ENCODE data around the gene XPOT. TPM values are rescaled to one million over a fixed set of nuclear protein-coding genes. Genes with fewer than 3 reads are reported as not detected.

XPOT gene
- total RNA-seq, 1 donor from 2014 or later: 46.5 TPM

DNA sequence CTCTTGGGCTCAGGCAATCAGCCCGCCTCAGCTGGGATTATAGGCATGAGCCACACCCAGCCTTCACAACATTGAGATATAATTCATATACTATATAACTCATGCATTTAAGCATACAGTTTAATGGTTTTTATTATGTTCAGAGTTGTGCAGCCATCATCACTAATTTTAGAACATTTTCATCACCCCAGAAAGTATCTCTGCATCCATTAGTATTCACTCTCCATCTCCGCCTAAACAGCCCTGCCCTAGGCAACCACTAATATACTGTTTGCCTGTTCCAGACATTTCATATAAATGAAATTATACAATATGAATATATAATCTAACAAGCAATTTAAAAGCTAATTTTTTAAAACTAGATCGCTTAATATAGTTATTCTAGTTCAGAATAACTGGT is 82.5 kb downstream of the XPOT start:
- TF ChIP-seq, protein P1, sequence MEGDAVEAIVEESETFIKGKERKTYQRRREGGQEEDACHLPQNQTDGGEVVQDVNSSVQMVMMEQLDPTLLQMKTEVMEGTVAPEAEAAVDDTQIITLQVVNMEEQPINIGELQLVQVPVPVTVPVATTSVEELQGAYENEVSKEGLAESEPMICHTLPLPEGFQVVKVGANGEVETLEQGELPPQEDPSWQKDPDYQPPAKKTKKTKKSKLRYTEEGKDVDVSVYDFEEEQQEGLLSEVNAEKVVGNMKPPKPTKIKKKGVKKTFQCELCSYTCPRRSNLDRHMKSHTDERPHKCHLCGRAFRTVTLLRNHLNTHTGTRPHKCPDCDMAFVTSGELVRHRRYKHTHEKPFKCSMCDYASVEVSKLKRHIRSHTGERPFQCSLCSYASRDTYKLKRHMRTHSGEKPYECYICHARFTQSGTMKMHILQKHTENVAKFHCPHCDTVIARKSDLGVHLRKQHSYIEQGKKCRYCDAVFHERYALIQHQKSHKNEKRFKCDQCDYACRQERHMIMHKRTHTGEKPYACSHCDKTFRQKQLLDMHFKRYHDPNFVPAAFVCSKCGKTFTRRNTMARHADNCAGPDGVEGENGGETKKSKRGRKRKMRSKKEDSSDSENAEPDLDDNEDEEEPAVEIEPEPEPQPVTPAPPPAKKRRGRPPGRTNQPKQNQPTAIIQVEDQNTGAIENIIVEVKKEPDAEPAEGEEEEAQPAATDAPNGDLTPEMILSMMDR (IDR thresholded peaks at IDR 0.05; ENCODE audit: unreplicated experiment): no peak
- Mint-ChIP-seq H3K4me1 (ENCODE audit: unreplicated experiment) (no peaks in the 10 kb centered on the region), H3K36me3 (ENCODE audit: low read depth, unreplicated experiment) (peaks cover 3% of the 10 kb centered on the region), H3K9me3 (ENCODE audit: unreplicated experiment) (no peaks in the 10 kb centered on the region), H3K4me3 (ENCODE audit: unreplicated experiment) (no peak overlapping the region), H3K27me3 (ENCODE audit: unreplicated experiment) (no peaks in the 10 kb centered on the region), H3K27ac (ENCODE audit: unreplicated experiment) (no peak overlapping the region)
- DNase-seq (ENCODE audit: low spot score): no peak

- no peaks in the 10 kb centered on the region for H3K27me3 Mint-ChIP-seq (ENCODE audit: unreplicated experiment)
- H3K9me3 Mint-ChIP-seq (ENCODE audit: unreplicated experiment): no peaks in the 10 kb centered on the region
- no peaks in the 10 kb centered on the region for H3K4me1 Mint-ChIP-seq (ENCODE audit: unreplicated experiment)
- H3K36me3 Mint-ChIP-seq (ENCODE audit: low read depth, unreplicated experiment): peaks cover 7% of the 10 kb centered on the region
- TF ChIP-seq, protein P1 (IDR thresholded peaks at IDR 0.05; ENCODE audit: unreplicated experiment): no peak
- no peak for DNase-seq (ENCODE audit: low spot score)
- no peak overlapping the region for H3K27ac Mint-ChIP-seq (ENCODE audit: unreplicated experiment)
- no peak overlapping the region for H3K4me3 Mint-ChIP-seq (ENCODE audit: unreplicated experiment)
Measured at GRCh38 chr12:64491718-64492117, 87.5 kb downstream of the XPOT start.

- no peak for DNase-seq (ENCODE audit: low spot score)
- no peaks in the 10 kb centered on the region for H3K27me3 Mint-ChIP-seq (ENCODE audit: unreplicated experiment)
- H3K4me3 Mint-ChIP-seq (ENCODE audit: unreplicated experiment): no peak overlapping the region
- no peaks in the 10 kb centered on the region for H3K4me1 Mint-ChIP-seq (ENCODE audit: unreplicated experiment)
- no peaks in the 10 kb centered on the region for H3K9me3 Mint-ChIP-seq (ENCODE audit: unreplicated experiment)
- H3K27ac Mint-ChIP-seq (ENCODE audit: unreplicated experiment): no peak overlapping the region
- TF ChIP-seq, protein P1 (IDR thresholded peaks at IDR 0.05; ENCODE audit: unreplicated experiment): no peak
- H3K36me3 Mint-ChIP-seq (ENCODE audit: low read depth, unreplicated experiment): peaks cover 7% of the 10 kb centered on the region
Measured at GRCh38 chr12:64493513-64493912, 89.3 kb downstream of the XPOT start.

GRCh38 chr12:64494998-64495729 is 91.0 kb downstream of the XPOT start:
- Mint-ChIP-seq H3K36me3 (ENCODE audit: low read depth, unreplicated experiment) (peaks cover 9% of the 10 kb centered on the region), H3K9me3 (ENCODE audit: unreplicated experiment) (no peaks in the 10 kb centered on the region), H3K4me1 (ENCODE audit: unreplicated experiment) (no peaks in the 10 kb centered on the region), H3K27ac (ENCODE audit: unreplicated experiment) (no peak overlapping the region), H3K4me3 (ENCODE audit: unreplicated experiment) (no peak overlapping the region), H3K27me3 (ENCODE audit: unreplicated experiment) (no peaks in the 10 kb centered on the region)
- TF ChIP-seq, protein P1 (IDR thresholded peaks at IDR 0.05; ENCODE audit: unreplicated experiment): no peak
- DNase-seq (ENCODE audit: low spot score): no peak

DNA sequence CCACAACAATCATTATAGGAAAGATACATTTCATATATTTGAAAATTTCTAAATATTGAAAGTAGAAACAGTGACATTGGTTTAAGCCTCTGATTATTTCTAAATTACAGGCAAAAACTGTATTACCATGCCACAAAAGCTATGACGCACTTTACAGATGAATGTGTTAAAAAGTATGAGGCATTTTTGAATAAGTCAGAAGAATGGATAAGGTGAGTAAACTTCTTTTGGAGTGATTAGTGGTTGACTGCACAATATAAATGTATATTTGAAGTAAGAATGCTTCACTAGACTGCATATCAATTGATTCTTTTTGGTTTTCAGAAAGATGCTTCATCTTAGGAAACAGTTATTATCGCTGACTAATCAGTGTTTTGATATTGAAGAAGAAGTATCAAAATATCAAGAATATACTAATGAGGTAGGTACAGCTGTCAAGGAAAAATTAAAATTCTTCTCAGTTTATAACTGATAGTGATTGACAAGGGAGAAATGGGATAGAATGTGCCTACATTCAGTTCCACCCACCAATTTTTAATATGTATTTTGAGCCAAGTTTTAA is 92.7 kb downstream of the XPOT start:
- Mint-ChIP-seq H3K27me3 (ENCODE audit: unreplicated experiment) (no peaks in the 10 kb centered on the region), H3K9me3 (ENCODE audit: unreplicated experiment) (no peaks in the 10 kb centered on the region), H3K4me3 (ENCODE audit: unreplicated experiment) (no peak overlapping the region), H3K27ac (ENCODE audit: unreplicated experiment) (no peak overlapping the region), H3K4me1 (ENCODE audit: unreplicated experiment) (no peaks in the 10 kb centered on the region), H3K36me3 (ENCODE audit: low read depth, unreplicated experiment) (peaks cover 9% of the 10 kb centered on the region)
- DNase-seq (ENCODE audit: low spot score): no peak
- TF ChIP-seq, protein P1 (IDR thresholded peaks at IDR 0.05; ENCODE audit: unreplicated experiment): no peak

Measured in endothelial cell (in vitro differentiated cells).